ENCODE results near the gene ST8SIA5. TPM values are rescaled to one million over a fixed set of nuclear protein-coding genes. Genes with fewer than 3 reads are reported as not detected.

ST8SIA5 gene
- total and polyA plus RNA-seq, 7 donors = under 0.01 to 0.81 (median 0.22) TPM; not detected in 3

GRCh38 chr18:46732201-46732600 is 24.7 kb downstream of the ST8SIA5 start:
- Histone ChIP-seq H3K4me1 (no peaks in the 10 kb centered on the region), H3K9me3 (peaks cover 6 to 16% (median 10%) of the 10 kb centered on the region in 4 donors), H3K4me3 (no peak overlapping the region), H3K36me3 (no peaks in the 10 kb centered on the region), H3K27me3 (no peaks in the 10 kb centered on the region), H3K27ac (no peak overlapping the region)
- intact Hi-C loops (cut with DNase I) = no loop called here
- 84 to 97% methylated on average over 2 of the region's 2 CpGs for WGBS, 2 donors
- no peak for TF ChIP-seq EP300 (IDR thresholded peaks at IDR 0.05)
- TF ChIP-seq POLR2A (IDR thresholded peaks at IDR 0.05) = no peak
- no peak for TF ChIP-seq POLR2AphosphoS5 (IDR thresholded peaks at IDR 0.05)
- TF ChIP-seq, protein P1, sequence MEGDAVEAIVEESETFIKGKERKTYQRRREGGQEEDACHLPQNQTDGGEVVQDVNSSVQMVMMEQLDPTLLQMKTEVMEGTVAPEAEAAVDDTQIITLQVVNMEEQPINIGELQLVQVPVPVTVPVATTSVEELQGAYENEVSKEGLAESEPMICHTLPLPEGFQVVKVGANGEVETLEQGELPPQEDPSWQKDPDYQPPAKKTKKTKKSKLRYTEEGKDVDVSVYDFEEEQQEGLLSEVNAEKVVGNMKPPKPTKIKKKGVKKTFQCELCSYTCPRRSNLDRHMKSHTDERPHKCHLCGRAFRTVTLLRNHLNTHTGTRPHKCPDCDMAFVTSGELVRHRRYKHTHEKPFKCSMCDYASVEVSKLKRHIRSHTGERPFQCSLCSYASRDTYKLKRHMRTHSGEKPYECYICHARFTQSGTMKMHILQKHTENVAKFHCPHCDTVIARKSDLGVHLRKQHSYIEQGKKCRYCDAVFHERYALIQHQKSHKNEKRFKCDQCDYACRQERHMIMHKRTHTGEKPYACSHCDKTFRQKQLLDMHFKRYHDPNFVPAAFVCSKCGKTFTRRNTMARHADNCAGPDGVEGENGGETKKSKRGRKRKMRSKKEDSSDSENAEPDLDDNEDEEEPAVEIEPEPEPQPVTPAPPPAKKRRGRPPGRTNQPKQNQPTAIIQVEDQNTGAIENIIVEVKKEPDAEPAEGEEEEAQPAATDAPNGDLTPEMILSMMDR (IDR thresholded peaks at IDR 0.05) = no peak
- DNase-seq = no peak

- no peaks in the 10 kb centered on the region for H3K4me1 ChIP-seq
- H3K27ac ChIP-seq = no peak overlapping the region
- TF ChIP-seq POLR2AphosphoS5 (IDR thresholded peaks at IDR 0.05) (no peak), EP300 (IDR thresholded peaks at IDR 0.05) (no peak), POLR2A (IDR thresholded peaks at IDR 0.05) (no peak)
- TF ChIP-seq, protein P1 (IDR thresholded peaks at IDR 0.05) = no peak
- 80 to 89% methylated on average over 8 of the region's 8 CpGs for WGBS, 2 donors
- H3K36me3 ChIP-seq = no peaks in the 10 kb centered on the region
- no peak overlapping the region for H3K4me3 ChIP-seq
- intact Hi-C loops (cut with DNase I) = no loop called here
- DNase-seq = no peak
- H3K9me3 ChIP-seq = peaks cover 6 to 16% (median 10%) of the 10 kb centered on the region in 4 donors
- H3K27me3 ChIP-seq = no peaks in the 10 kb centered on the region
Measured at GRCh38 chr18:46731316-46731715, 25.5 kb downstream of the ST8SIA5 start.

GRCh38 chr18:46728219-46728930 is 28.5 kb downstream of the ST8SIA5 start:
- Histone ChIP-seq H3K27me3 (no peaks in the 10 kb centered on the region), H3K36me3 (no peaks in the 10 kb centered on the region), H3K4me3 (no peak overlapping the region), H3K9me3 (peaks cover 6 to 16% (median 10%) of the 10 kb centered on the region in 4 donors), H3K4me1 (no peaks in the 10 kb centered on the region), H3K27ac (no peak overlapping the region)
- DNase-seq = no peak
- WGBS, 2 donors = 91 to 95% methylated on average over 6 of the region's 6 CpGs
- no peak for TF ChIP-seq POLR2AphosphoS5 (IDR thresholded peaks at IDR 0.05)
- TF ChIP-seq, protein P1 (IDR thresholded peaks at IDR 0.05) = no peak
- no peak for TF ChIP-seq POLR2A (IDR thresholded peaks at IDR 0.05)
- no peak for TF ChIP-seq EP300 (IDR thresholded peaks at IDR 0.05)
- intact Hi-C loops (cut with DNase I) = no loop called here

DNA sequence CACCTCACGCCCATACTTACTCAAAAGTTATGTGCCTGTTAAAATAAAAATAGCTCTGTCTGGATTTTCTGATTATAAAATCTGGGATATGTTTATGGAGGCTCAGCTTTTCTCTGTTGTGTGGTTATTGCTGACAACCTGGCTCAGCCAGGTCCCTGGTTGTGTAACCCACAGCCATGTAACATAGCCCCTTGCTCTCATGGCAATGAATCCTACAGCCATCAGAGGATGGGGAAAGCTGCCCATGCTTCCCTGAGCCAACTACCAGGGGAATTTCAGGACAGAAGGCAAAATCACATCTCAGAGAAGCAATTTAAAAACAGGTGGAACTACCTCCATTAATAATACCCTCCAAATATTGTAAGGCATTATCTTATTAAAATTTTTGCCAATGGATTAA is 29.7 kb downstream of the ST8SIA5 start:
- no peak overlapping the region for H3K27ac ChIP-seq
- H3K9me3 ChIP-seq = peaks cover 6 to 16% (median 10%) of the 10 kb centered on the region in 4 donors
- no peaks in the 10 kb centered on the region for H3K36me3 ChIP-seq
- WGBS, 2 donors = 92 to 94% methylated on average over 1 of the region's 1 CpG
- H3K27me3 ChIP-seq = no peaks in the 10 kb centered on the region
- no peak for DNase-seq
- no peak for TF ChIP-seq POLR2AphosphoS5 (IDR thresholded peaks at IDR 0.05)
- TF ChIP-seq, protein P1 (IDR thresholded peaks at IDR 0.05) = no peak
- TF ChIP-seq EP300 (IDR thresholded peaks at IDR 0.05) = no peak
- no peak for TF ChIP-seq POLR2A (IDR thresholded peaks at IDR 0.05)
- H3K4me1 ChIP-seq = no peaks in the 10 kb centered on the region
- intact Hi-C loops (cut with DNase I) = no loop called here
- no peak overlapping the region for H3K4me3 ChIP-seq

Measured in sigmoid colon (tissue), 7 donors.